ENCODE results near the gene SMIM43.
"Not testable (repeated sequence)": the region's sequence is repeated elsewhere in the genome, so short reads cannot be mapped to it uniquely, and the experiment has no call there.

The SMIM43 gene

DNA sequence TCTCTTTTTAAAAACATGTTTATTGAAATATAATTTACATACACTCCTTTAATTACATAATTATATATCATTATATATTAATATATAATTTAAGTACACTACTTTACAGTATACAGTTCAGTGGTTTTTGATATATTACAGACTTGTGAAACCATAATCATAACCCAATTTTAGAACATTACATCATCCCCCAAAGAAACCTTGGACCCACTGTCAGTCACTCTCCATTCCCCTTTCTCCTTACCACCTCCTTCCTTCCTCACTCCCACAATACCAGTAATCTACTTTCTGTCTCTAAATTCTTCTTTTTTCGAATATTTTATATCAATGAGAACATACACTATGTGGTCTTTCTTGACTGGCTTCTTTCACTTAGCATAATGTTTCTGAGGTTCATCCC, 18.2 kb upstream of the SMIM43 start:
- no peak for DNase-seq (ENCODE audit: low spot score)

DNA sequence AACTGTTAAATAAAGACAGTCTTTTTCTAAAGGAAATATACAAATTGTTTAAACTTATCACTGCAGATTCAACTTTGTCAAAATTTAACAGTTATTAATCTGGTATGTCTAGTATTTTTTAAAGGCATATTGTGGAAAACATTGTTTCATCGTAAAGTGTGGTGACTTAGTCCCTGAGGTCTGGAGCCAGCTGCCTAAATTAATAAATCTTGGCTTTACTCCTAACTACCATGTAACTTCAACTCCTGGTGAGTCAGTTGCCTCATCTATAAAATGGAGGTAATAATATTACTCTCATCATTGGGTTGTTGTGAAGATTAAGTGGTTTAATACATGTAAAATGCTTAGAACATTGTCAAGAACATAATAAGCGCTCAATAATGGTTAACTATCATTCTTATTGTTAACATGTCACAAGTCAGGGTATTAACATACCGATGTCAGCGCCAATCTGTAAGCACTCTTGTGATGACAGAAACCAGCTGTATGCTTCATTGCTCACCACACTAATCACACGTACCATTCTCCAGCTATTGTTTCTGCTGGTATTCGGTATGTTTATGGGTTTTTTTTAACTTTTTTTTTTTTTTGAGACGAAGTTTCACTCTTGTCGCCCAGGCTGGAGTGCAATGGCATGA, 14.1 kb upstream of the SMIM43 start:
- DNase-seq (ENCODE audit: low spot score), result no peak

DNA sequence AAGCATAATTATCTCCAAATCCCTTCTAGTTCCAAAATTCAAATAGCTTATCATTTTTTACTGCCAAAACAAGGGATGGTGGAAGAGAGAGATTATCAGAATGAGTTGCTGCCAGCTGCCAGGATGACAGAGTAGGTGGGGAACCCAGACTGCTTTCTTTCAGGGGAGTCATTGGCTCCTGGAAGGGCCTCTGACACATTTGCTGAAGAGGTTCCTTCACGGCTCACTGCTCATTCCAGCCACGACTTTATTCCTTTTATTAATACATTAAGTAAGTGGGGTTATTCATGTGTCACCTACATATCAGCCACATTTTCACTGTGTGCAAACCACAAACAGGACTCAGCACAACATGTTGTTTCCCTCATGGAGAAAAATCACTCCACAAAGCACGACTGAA, 12.7 kb upstream of the SMIM43 start:
- DNase-seq (ENCODE audit: low spot score), result no peak

DNA sequence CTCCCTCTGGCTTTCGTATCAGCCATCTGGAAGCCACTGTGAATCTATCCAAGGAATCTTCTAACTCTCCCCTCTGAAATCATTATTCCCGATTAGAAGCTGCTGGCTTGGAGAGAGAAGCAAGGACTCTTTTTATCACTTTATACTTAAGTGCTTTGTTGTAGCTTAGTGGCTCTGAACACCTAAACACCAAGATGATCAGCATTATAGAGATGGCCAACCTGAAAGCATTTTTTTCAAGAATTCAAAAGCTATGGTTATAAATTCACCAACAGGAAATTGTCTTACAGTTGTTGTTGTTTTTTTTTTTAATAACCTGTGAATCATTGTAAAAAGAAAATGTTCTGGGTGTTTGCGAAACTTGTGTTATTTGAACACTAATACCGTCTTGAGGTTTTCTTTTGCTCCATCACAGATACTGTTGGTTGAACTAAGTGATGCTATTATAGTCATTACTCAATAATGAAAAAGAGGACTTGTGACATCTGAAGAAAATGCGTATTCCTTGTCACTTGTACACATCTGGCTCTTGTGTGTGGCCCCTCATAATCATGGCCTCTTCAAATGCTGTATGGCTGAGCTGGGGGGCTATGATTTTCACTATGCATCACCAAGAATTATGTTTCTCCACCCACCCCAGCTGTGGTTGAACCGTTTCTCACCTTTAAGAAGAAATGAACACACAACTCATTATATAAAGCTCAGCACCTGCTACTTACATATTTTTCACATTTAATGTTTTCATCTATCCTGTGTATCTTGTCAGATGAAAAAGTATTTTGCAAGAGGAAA, 11.8 kb upstream of the SMIM43 start:
- no peak for DNase-seq (ENCODE audit: low spot score)

DNA sequence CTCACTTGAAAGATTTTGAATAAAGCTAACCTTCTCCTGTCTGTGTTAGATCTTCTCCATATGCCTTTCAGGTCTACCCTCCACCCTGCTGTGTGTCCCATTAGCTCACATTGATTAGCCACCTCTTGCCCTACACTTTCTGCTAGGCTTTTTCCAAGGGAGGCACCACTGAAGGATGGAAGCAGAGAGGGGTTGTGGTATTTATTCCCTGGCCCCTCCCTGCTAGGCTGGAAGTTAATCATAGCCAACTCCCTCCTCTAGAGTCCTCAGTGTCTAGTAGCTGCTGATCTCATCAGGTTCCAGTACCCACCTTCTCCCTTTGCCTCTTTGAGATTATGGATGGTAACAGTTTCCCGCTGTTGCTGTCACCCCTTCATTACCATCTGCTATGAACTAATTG, 8.9 kb upstream of the SMIM43 start:
- DNase-seq (ENCODE audit: low spot score), result no peak

DNA sequence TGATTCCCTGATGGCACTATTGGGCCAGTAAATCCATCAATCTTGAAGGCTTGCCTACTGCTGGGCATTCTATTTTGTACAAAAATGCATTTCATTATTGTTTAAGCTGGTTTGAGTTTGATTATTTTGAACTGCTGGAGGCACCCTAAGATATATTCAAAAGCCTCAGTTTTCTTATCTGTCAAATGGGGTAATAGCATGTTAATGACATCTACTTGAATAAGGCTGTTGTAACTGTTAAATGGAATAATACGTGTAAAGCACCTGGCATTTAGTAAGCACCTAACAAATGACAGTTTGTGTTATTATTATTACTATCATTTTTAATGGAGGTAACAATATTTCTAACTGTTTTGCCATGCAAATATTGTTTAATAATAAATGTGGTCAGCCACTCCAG, 6.9 kb upstream of the SMIM43 start:
- no peak for DNase-seq (ENCODE audit: low spot score)

DNA sequence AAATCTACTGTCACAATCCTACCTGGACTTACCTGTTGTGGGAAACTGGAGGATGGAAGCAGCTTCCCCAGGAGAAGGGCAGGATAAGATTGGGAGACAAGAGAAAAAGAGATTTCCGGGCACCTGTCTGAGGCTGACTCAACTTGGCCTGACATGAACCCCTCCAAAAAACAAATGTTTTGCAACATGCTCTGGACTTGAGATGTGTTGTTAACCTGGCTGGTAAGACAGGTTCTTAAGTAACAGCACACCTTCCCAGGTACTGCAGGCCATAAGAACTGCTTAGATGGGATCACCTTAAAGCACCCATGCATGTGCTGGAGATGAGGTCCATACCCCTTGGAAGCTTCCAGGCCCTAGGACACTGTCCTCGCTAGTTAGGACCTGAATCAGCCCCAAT, 4.4 kb upstream of the SMIM43 start:
- no peak for DNase-seq (ENCODE audit: low spot score)

DNA sequence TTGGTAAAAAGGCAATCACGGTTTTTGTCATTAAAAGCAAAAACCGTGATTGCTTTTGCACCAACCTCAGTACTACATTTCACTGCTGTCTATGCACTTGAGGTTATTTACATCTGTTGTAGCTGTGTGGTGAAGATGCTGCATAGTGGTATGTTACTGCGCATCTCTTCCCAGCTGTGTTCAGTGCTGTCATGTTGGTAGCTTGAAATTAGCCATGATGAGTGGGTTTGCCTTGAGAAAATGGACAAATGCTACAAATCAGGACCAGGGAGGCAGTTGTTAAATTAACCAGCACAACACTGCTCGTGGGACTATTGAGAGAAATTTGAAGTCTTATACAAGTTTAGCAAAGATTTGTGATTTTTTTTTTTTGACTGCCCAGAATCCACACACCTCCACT, 2.2 kb upstream of the SMIM43 start:
- no peak for DNase-seq (ENCODE audit: low spot score)

DNA sequence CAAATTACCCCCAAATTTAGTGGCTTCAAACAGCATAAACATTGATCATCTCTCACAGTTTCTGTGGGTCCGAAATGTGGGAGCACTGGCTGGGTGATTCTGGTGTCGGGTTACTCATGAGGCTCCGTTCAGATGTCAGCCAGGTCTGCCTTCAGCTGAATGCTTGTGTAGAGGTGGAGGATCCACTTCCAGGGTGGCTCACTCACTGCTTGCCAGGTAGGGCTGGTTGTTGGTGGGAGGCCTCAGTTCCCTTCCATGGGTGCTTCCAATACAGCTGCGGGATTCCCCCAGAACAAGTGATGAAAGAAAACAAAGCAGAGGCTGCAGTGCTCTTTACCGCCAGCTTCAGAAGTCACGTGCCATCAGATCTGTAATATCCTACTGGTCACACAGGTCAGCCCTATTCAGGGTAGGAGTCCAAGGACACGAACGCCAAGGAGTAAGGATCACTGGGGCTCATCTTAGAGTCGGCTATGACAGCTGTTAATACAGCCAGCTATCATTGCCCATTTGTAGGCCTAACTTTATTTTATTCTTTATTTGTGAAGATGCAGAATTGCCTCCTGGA, 1.1 kb upstream of the SMIM43 start:
- no peak for DNase-seq (ENCODE audit: low spot score)

DNA sequence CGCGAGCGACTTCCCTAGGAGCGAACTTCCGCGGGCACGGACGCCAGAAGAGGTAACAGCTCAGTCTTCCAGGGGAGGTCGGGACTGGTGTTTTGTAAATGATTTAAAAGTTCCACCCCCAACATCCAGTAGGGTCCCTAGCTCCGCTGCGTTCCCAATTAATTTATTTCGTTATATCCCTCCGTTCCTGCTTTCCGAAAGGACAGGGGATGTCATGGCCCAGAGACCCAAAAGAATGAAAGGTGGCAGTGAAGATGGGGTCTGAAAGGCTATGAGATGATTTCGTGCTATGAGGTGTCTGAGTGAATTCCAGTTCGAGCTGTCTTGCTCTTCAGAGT, 373 bp upstream of the SMIM43 start:
- no peak for DNase-seq (ENCODE audit: low spot score)

DNA sequence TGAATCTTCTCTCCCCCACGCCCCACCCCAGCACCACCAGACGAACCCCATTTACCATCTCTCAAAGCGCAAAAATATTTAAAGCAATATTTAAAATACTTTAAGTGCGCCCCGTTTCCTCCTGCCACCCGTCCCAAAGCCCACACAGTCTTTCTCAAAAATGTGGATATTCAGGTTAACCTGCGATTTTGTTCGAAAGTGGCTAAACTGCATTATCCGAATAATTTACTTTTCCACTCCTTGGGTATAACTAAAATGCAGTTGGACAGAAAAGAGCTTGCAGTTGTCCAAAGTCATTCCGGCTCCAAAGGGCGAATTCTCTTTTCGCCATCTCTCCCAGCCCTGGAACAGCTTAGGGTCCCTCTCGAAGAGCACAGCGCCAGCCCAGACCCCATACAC, 662 bp downstream of the SMIM43 start:
- no peak for DNase-seq (ENCODE audit: low spot score)

DNA sequence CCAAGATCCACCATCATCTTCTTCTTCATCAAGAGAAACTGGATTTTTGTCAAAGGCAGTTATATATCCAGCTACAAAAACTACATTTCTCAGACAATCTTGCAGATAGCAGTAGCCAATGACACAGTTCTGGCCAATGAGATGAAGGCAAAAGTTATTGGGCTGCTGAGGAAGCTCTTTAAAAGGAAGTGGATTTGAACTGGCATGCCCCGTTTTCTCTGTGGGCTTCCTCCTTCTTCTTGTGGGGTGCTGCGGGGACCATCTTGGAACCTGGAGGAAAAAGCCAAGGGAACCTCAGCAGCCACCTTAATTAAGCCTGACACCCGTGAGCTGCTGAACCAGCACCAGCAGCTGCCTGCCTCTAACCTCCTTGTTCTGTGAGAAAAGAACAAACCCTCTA, 4.8 kb downstream of the SMIM43 start:
- no peak for DNase-seq (ENCODE audit: low spot score)

DNA sequence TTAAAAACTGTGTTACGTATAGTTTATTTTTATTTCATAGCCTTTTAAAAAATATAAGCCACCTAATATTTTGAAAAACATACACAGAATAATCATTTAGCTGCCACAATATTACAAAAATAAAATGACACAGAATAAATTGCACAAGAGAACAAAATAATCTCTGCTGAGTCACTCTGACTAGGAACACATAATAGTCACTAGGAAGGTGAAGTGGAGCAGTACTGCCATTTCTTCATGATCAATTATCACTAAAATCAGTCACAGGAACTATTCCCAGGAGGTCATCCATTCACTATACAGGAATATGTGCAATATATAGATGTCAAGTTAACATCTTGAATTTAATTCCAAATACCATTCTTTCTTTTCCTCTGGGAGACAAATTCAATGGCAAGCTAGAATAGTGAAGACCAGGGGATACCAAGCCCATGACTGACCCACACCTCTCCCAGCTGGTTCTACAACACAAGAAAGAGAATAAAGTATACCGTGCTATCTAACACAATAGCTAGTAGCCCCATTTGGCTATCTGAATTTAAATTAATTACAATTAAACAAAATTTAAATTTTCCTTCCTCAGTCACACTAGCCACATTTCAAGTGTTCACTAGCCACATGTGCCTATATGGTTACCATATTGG, 5.9 kb downstream of the SMIM43 start:
- no peak for DNase-seq (ENCODE audit: low spot score)

DNA sequence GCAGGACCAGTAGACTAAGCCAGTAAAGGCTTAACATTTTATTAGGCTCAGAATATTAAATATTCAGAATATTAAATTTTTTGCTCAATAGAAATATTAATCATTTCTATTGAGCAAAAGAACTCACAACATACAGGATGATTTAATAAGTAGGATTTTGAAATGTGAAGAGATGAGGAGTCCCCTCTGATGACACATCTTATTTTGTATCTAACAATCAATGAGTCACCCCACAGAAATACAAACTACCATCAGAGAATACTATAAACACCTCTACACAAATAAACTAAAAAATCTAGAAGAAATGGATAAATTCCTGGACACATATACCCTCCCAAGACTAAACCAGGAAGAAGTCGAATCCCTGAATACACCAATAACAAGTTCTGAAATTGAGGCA, 12.8 kb downstream of the SMIM43 start:
- DNase-seq (ENCODE audit: low spot score), result not testable (repeated sequence)

DNA sequence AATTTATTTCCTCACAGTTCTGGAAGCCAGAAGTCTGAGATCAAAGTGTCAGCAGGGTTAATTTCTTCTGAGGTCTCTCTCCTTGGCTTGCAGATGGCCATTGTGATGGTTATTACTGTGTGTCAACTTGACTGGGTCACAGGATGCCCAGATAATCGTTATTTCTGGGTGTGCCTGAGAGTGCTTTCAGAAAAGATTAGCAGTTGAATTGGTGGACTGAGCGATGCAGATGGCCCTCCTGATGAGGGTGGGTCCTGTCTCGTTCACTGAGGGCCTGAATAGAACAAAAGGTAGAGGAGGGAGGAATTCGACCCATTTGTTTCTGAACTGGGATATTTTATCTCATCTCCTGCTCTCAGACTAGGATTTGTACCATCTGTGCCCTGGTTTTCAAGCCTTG, 15.7 kb downstream of the SMIM43 start:
- DNase-seq (ENCODE audit: low spot score), result no peak

DNA sequence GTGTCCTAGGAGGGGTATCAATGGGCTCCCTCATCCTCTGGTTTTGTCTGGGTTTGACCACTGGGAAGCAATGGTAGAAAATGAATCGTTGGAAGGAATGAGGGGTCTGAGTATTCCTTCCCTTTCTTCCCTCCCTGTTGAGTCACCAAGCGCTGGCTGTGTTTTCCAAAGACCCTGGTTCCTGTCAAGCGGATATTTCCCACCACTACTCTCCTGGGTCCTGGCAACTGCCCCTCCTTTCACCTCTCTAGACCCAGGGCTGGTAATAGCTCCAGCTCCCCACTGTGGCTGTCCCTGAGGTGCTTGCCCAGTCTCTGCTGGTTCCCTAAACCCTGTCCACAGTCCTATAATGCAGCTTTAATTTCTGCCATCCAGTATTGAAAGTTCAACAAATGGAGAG, 22.2 kb downstream of the SMIM43 start:
- DNase-seq (ENCODE audit: low spot score), result no peak

DNA sequence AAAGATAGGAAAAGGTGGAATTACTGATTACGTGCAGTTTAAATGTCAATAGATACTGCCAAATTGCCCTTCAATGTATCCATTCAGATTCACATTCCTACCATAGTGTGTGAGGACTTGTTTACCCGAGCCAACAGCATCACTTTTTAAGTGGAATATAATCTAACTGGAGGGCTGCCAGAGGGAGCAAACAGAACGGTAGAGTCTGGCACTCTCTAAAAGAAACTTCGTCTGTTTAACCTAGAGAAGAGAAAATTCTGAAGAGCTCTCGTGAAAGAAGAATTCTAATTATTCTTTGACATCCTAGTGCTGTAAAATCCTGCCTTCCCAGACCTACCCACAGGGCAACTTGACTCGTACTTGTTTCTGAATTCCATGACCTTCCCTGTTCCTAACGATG, 23.2 kb downstream of the SMIM43 start:
- DNase-seq (ENCODE audit: low spot score), result no peak

DNA sequence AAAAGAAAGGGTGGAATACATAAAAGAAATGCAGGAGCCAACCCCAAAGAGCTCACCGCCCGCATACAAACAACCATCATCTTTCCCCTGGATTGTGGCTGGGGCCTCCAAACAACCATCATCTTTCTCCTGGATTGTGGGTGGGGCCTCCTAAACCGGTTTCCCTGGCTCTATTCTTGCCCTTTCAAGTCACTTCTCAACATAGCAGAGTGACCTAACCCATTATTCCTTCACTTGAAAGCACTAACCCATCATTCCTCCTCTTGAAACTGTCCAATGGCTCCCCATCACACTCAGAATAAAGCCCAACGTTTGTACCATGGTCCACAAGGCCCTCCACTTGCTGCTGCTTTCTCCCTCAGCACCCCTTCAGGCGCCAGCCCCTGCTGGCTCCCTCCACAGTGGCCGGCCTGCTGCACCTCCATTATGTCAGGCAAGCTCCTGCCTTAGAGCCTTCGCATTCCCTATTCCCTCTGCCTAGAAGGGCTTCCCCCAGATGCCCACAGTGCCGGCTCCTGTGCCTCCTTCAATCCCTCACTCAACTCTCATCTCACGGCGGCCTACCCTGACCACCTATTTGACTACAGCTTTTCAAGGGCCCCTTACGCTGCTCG, 24.1 kb downstream of the SMIM43 start:
- DNase-seq (ENCODE audit: low spot score), result no peak

DNA sequence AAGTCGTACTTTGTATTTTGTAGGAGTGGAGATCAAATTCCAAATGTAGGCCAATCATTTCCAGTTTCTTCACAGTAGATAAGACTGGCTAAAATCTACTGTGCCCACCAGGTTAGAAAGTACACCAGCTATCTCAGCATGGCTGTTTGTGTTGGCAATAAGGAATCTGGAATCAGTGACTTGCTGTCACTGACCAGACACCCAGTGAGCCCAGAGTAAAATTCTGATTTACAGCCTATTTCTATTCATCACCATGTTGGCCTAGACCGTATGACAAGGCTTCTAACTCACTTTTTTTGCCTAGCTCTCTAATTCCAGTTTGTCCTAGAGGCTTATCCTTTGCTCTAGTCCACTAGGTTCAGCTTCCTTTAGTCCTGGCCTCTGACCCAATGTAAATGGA, 25.4 kb downstream of the SMIM43 start:
- DNase-seq (ENCODE audit: low spot score), result no peak

DNA sequence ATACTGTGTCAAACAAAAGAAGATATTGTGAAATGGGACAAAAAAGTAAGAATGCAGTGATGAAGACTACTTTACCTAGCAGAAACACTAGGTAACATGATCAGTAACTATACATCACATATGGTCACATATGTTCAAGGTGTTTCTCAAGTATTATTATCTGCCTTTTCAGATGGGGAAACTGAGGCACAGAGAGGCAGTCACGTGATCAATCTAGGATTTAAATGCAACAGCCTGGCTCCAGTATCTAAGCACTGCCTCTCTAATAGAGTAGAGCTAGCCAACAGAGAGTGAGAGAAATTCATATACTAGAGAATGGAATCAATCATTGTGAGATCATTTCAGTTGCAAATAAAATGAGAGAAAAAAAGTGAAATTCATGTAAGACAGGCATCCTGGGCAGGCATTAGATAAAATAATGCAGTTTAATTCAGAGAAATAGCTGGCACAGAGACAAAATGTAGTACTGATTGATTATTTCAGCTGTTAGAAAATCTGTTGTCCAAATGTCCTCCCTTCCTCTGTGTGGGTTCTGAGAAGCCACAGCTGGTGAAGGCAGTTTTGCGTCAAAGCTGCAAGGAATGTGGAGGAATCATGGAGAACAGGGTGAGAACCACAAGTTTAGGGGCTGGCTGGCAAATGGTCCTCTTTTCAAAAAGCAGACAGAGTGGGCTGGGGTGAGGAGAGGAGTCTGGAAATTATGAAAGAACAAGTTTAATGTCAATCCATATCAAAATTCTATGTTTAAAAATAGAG, 26.0 kb downstream of the SMIM43 start:
- DNase-seq (ENCODE audit: low spot score), result no peak

DNA sequence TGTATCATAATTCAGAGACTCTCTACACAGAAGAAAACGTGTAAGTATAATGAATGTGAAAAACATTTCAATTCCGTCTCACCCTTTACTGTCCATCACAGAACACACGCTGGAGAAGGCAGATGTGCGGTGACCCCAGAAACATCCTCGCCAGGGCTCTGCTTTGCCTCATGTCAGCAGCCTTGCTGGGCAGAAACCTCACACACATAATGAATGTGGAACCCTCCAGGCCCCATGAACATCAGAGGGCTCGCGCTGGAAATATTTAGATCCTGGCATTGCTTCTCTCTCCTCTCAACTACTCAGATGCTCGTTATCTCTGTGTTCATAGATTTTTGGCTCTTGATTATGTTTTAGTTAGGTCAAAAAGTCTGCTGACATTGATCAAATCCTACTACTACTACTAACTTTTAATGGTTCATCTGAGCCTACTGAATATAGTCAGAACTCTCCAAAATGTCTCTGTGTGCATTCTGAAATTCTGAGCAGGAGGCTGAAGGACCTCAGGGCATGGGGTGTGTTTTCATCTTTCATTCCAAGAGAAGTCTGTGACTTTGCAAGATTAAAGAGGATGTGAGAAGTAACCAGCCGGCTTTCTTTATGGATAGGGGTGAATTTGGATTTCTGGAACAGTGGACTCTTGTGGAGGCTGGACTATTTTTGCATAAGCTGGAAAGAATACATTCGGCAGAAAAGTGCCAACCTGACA, 27.0 kb downstream of the SMIM43 start:
- DNase-seq (ENCODE audit: low spot score), result no peak
